ENCODE measurements around the gene CHSY1.

- TF ChIP-seq CTCF (IDR thresholded peaks at IDR 0.05) (no peak), EZH2 (IDR thresholded peaks at IDR 0.05; ENCODE audit: borderline replicate concordance, insufficient read depth, low read depth, low read length, poor library complexity, severe bottlenecking) (no peak)
These were observed 103.5 kb downstream of the CHSY1 start for GRCh38 chr15:101148166-101148880.
